Medulla oblongata (tissue), 1 donor: ENCODE measurements around the gene CSRNP3.

Experiments
- DNase-seq: peaks from one replicate; pipeline ENCODE4 v3.0.0-alpha.2; 2015; ENCODE audit errors: extremely low spot score

CSRNP3 gene

GRCh38 chr2:165539985-165540384, 70.5 kb downstream of the CSRNP3 start:
- peak; percentile 28 for DNase-seq

GRCh38 chr2:165544897-165545296, 75.4 kb downstream of the CSRNP3 start:
- no peak for DNase-seq

- no peak for DNase-seq
Observed at GRCh38 chr2:165547900-165548299, 78.4 kb downstream of the CSRNP3 start.

GRCh38 chr2:165549619-165550018, 80.1 kb downstream of the CSRNP3 start:
- DNase-seq, result no peak

- DNase-seq, result no peak
Observed at GRCh38 chr2:165558832-165559231, 89.3 kb downstream of the CSRNP3 start.

- no peak for DNase-seq
Observed at GRCh38 chr2:165560377-165560988, 91.0 kb downstream of the CSRNP3 start.

GRCh38 chr2:165561516-165561915, 92.0 kb downstream of the CSRNP3 start:
- no peak for DNase-seq

- no peak for DNase-seq
Observed at GRCh38 chr2:165562233-165562632, 92.7 kb downstream of the CSRNP3 start.

GRCh38 chr2:165563468-165564225, 94.1 kb downstream of the CSRNP3 start:
- no peak for DNase-seq

- DNase-seq, result no peak
Observed at GRCh38 chr2:165566008-165566407, 96.5 kb downstream of the CSRNP3 start.

GRCh38 chr2:165567273-165567672, 97.8 kb downstream of the CSRNP3 start:
- no peak for DNase-seq

GRCh38 chr2:165568361-165568760, 98.9 kb downstream of the CSRNP3 start:
- DNase-seq, result no peak

GRCh38 chr2:165571477-165571876, 102.0 kb downstream of the CSRNP3 start:
- DNase-seq, result no peak

- DNase-seq, result no peak
Observed at GRCh38 chr2:165572151-165572550, 102.7 kb downstream of the CSRNP3 start.

- peak; percentile 82 for DNase-seq
Observed at GRCh38 chr2:165573534-165574461, 104.3 kb downstream of the CSRNP3 start.

GRCh38 chr2:165575044-165575615, 105.6 kb downstream of the CSRNP3 start:
- no peak for DNase-seq

- DNase-seq, result no peak
Observed at GRCh38 chr2:165576409-165577154, 107.1 kb downstream of the CSRNP3 start.

- DNase-seq, result no peak
Observed at GRCh38 chr2:165582409-165582808, 112.9 kb downstream of the CSRNP3 start.

- no peak for DNase-seq
Observed at GRCh38 chr2:165582863-165583506, 113.5 kb downstream of the CSRNP3 start.

GRCh38 chr2:165584126-165584654, 114.7 kb downstream of the CSRNP3 start:
- no peak for DNase-seq
